H9 (cell line): ENCODE measurements around the gene PSMG2. TPM values are rescaled to one million over a fixed set of nuclear protein-coding genes. Genes with fewer than 3 reads are reported as not detected.

Source experiments
- DNase-seq: peaks from one replicate; pipeline ENCODE4 v3.0.0-alpha.2; 2017
- H2AFZ ChIP-seq: one replicate; pipeline ENCODE4 v1.6.1; 2013; ENCODE audit warnings: mild to moderate bottlenecking, low read length, control low read depth, moderate library complexity
- H2AK5ac ChIP-seq: 2 replicates; pipeline ENCODE4 v1.6.1; 2013; ENCODE audit warnings: low read length, control low read depth, mixed read lengths; ENCODE audit not compliant: insufficient read length
- H2BK120ac ChIP-seq: one replicate; pipeline ENCODE4 v1.6.1; 2013; ENCODE audit warnings: low read depth, mild to moderate bottlenecking, low read length, control low read depth, inconsistent platforms; ENCODE audit not compliant: poor library complexity, severe bottlenecking
- H2BK12ac ChIP-seq: 2 replicates; pipeline ENCODE4 v1.6.1; 2013; ENCODE audit warnings: low read length, control low read depth, mixed read lengths, low read depth; ENCODE audit not compliant: insufficient read length
- H2BK15ac ChIP-seq: 2 replicates; pipeline ENCODE4 v1.6.1; 2013; ENCODE audit warnings: low read depth, low read length, control low read depth
- H2BK20ac ChIP-seq: one replicate; pipeline ENCODE4 v1.6.1; 2013; ENCODE audit warnings: low read depth, mild to moderate bottlenecking, low read length, control low read depth, inconsistent platforms; ENCODE audit not compliant: poor library complexity, severe bottlenecking
- H2BK5ac ChIP-seq: 2 replicates; pipeline ENCODE4 v1.6.1; 2013; ENCODE audit warnings: low read length, control low read depth, mixed read lengths; ENCODE audit not compliant: insufficient read length
- H3K14ac ChIP-seq: 2 replicates; pipeline ENCODE4 v1.6.1; 2013; ENCODE audit warnings: low read length, control low read depth; ENCODE audit not compliant: insufficient read depth
- H3K18ac ChIP-seq: 2 replicates; pipeline ENCODE4 v1.6.1; 2013; ENCODE audit warnings: low read depth, mild to moderate bottlenecking, mixed read lengths, low read length, control low read depth; ENCODE audit not compliant: insufficient read length
- H3K23ac ChIP-seq: 2 replicates; pipeline ENCODE4 v1.6.1; 2013; ENCODE audit warnings: low read length, control low read depth, mixed read lengths, low read depth; ENCODE audit not compliant: insufficient read length
- H3K23me2 ChIP-seq: 2 replicates; pipeline ENCODE4 v1.6.1; 2013; ENCODE audit warnings: low read depth, mild to moderate bottlenecking, mixed read lengths, low read length, control low read depth; ENCODE audit not compliant: insufficient read length, poor library complexity, severe bottlenecking
- H3K27ac ChIP-seq: 2 replicates; pipeline ENCODE4 v1.5.1; 2013; ENCODE audit warnings: low read length, control low read depth, mixed read lengths, low read depth; ENCODE audit not compliant: insufficient read length
- H3K27me3 ChIP-seq: 2 replicates; pipeline ENCODE4 v1.6.1; 2013; ENCODE audit warnings: low read length, control low read depth, inconsistent platforms; ENCODE audit not compliant: insufficient read depth
- H3K4ac ChIP-seq: 2 replicates; pipeline ENCODE4 v1.6.1; 2013; ENCODE audit warnings: low read depth, mild to moderate bottlenecking, control low read depth, inconsistent platforms, low read length, moderate library complexity
- H3K4me1 ChIP-seq: 2 replicates; pipeline ENCODE4 v1.6.1; 2013; ENCODE audit warnings: low read length, control low read depth, inconsistent platforms; ENCODE audit not compliant: insufficient read depth
- H3K4me2 ChIP-seq: 2 replicates; pipeline ENCODE4 v1.6.1; 2013; ENCODE audit warnings: low read length, control low read depth, mixed read lengths; ENCODE audit not compliant: insufficient read length, insufficient read depth
- H3K56ac ChIP-seq: 2 replicates; pipeline ENCODE4 v1.6.1; 2013; ENCODE audit warnings: low read depth, mild to moderate bottlenecking, mixed read lengths, low read length, control low read depth; ENCODE audit not compliant: insufficient read length
- H3K79me1 ChIP-seq: 2 replicates; pipeline ENCODE4 v1.6.1; 2013; ENCODE audit warnings: low read depth, mild to moderate bottlenecking, moderate library complexity, low read length, control low read depth, inconsistent platforms; ENCODE audit not compliant: insufficient read depth, poor library complexity, severe bottlenecking
- H3K79me2 ChIP-seq: 2 replicates; pipeline ENCODE4 v1.6.1; 2013; ENCODE audit warnings: low read length, control low read depth, inconsistent platforms; ENCODE audit not compliant: insufficient read depth
- H3K9ac ChIP-seq: 2 replicates; pipeline ENCODE4 v1.6.1; 2013; ENCODE audit warnings: low read length, control low read depth, mixed read lengths; ENCODE audit not compliant: insufficient read length; ENCODE audit errors: extremely low read depth
- H3K9me3 ChIP-seq: one replicate; pipeline ENCODE4 v1.6.1; 2013; ENCODE audit warnings: low read depth, low read length, inconsistent platforms; ENCODE audit not compliant: control insufficient read depth
- H3T11ph ChIP-seq: one replicate; pipeline ENCODE4 v1.6.1; 2013; ENCODE audit warnings: mild to moderate bottlenecking, low read length, control low read depth, inconsistent platforms
- H4K20me1 ChIP-seq: one replicate; pipeline ENCODE4 v1.6.1; 2013; ENCODE audit not compliant: control insufficient read depth, insufficient read length, insufficient read depth
- H4K5ac ChIP-seq: 2 replicates; pipeline ENCODE4 v1.6.1; 2013; ENCODE audit warnings: low read depth, mild to moderate bottlenecking, mixed read lengths, low read length, control low read depth; ENCODE audit not compliant: insufficient read length
- H4K8ac ChIP-seq: replicated peaks from 2 replicates; pipeline ENCODE4 v1.6.1; 2013; ENCODE audit warnings: low read length, control low read depth, mixed read lengths, low read depth; ENCODE audit not compliant: insufficient read length
- H4K91ac ChIP-seq: 2 replicates; pipeline ENCODE4 v1.6.1; 2013; ENCODE audit warnings: low read depth, mild to moderate bottlenecking, moderate library complexity, mixed read lengths, low read length, control low read depth; ENCODE audit not compliant: insufficient read length
- H3K27ac Mint-ChIP-seq, 3 experiments: 2 replicates in 2 of 3; 3 replicates in 1 of 3; pipeline ENCODE4 v1.8.0; 2020 to 2021; ENCODE audit warnings: mixed read lengths in 3 of 3, mild to moderate bottlenecking in 1 of 3, moderate library complexity in 1 of 3
- H3K27me3 Mint-ChIP-seq: 2 replicates; pipeline ENCODE4 v1.8.0; 2021; ENCODE audit warnings: low read depth, mild to moderate bottlenecking, moderate library complexity, mixed read lengths
- H3K36me3 Mint-ChIP-seq, 3 experiments: 2 replicates in 2 of 3; 3 replicates in 1 of 3; pipeline ENCODE4 v1.8.0; 2020 to 2021; ENCODE audit warnings: low read depth in 3 of 3, mixed read lengths in 3 of 3; ENCODE audit not compliant: insufficient read depth in 1 of 3
- H3K4me1 Mint-ChIP-seq, 2 experiments: 2 replicates each; pipeline ENCODE4 v1.8.0; 2020; ENCODE audit warnings: mixed read lengths in 2 of 2
- H3K4me3 Mint-ChIP-seq, 2 experiments: 2 replicates in 1 of 2; 3 replicates in 1 of 2; pipeline ENCODE4 v1.8.0; 2020 to 2021; ENCODE audit warnings: mild to moderate bottlenecking in 2 of 2, mixed read lengths in 2 of 2, moderate library complexity in 1 of 2
- H3K9me3 Mint-ChIP-seq, 2 experiments: 2 replicates in 1 of 2; 3 replicates in 1 of 2; pipeline ENCODE4 v1.8.0; 2020; ENCODE audit warnings: mild to moderate bottlenecking in 2 of 2, mixed read lengths in 2 of 2, moderate library complexity in 1 of 2
- WGBS: extraction: QIAGEN DNeasy Blood & Tissue Kit; methylation state at CpG from one replicate; pipeline ENCODE4 v1.1.7; 2013; ENCODE audit warnings: missing lambda C conversion rate, low lambda C conversion rate, mixed read lengths; ENCODE audit not compliant: insufficient read length; ENCODE audit errors: extremely low coverage; 5-methylcytosine and 5-hydroxymethylcytosine counted together
- total RNA-seq: library from RNA; stranded (reverse); gene quantifications from 2 replicates; pipeline ENCODE4 v1.2.1, GENCODE V29; 2021
- TF ChIP-seq, protein P1 (sequence below): fragments of 200-600 bp; sonication (generic); conservative IDR thresholded peaks from 3 replicates; pipeline ENCODE4 v1.8.0; 2021; ENCODE audit warnings: antibody characterized with exemption, mild to moderate bottlenecking

PSMG2 gene
- total RNA-seq, 1 experiment from 2014 or later, result 72.2 TPM

DNA sequence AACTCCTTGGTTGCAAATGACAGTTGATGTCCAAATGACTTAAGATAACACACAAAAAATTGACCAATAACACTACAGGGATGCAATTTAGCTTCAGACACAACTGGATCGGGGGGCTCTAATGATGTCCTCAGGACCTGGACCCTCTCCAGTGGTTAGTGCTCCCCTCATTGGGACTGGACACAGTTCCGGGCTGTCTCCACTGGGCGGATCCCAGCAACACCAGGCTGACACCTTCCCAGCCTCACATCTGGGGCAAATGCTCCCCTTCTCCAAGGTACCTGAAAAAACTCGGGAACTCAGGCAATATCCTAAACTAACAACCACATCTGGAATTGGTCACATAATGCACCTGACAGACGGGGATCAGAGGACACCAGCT, 48.7 kb downstream of the PSMG2 start:
- no peak overlapping the region for H2BK12ac ChIP-seq
- TF ChIP-seq, protein P1, sequence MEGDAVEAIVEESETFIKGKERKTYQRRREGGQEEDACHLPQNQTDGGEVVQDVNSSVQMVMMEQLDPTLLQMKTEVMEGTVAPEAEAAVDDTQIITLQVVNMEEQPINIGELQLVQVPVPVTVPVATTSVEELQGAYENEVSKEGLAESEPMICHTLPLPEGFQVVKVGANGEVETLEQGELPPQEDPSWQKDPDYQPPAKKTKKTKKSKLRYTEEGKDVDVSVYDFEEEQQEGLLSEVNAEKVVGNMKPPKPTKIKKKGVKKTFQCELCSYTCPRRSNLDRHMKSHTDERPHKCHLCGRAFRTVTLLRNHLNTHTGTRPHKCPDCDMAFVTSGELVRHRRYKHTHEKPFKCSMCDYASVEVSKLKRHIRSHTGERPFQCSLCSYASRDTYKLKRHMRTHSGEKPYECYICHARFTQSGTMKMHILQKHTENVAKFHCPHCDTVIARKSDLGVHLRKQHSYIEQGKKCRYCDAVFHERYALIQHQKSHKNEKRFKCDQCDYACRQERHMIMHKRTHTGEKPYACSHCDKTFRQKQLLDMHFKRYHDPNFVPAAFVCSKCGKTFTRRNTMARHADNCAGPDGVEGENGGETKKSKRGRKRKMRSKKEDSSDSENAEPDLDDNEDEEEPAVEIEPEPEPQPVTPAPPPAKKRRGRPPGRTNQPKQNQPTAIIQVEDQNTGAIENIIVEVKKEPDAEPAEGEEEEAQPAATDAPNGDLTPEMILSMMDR, result no peak
- H3K23me2 ChIP-seq, result no peaks in the 10 kb centered on the region
- H3K27me3 ChIP-seq, result no peaks in the 10 kb centered on the region
- no peak overlapping the region for H3K27ac Mint-ChIP-seq
- no peak overlapping the region for H2BK20ac ChIP-seq
- no peaks in the 10 kb centered on the region for H3K4me1 Mint-ChIP-seq
- no peaks in the 10 kb centered on the region for H3K9me3 ChIP-seq
- no peak overlapping the region for H3K9ac ChIP-seq
- no peaks in the 10 kb centered on the region for H3K4me1 ChIP-seq
- no peak overlapping the region for H3K18ac ChIP-seq
- no peaks in the 10 kb centered on the region for H4K20me1 ChIP-seq
- no CpG with 5 or more reads among the region's 5 CpGs for WGBS
- no peak overlapping the region for H3K56ac ChIP-seq
- no peak overlapping the region for H2BK5ac ChIP-seq
- no peak overlapping the region for H2AK5ac ChIP-seq
- no peak overlapping the region for H4K5ac ChIP-seq
- H3K9me3 Mint-ChIP-seq, result no peaks in the 10 kb centered on the region
- H2BK120ac ChIP-seq, result no peak overlapping the region
- no peaks in the 10 kb centered on the region for H3K79me2 ChIP-seq
- H4K8ac ChIP-seq, result no peak overlapping the region
- no peak overlapping the region for H3K23ac ChIP-seq
- H3K4me2 ChIP-seq, result no peak overlapping the region
- H2AFZ ChIP-seq, result no peak overlapping the region
- no peaks in the 10 kb centered on the region for H3K27me3 Mint-ChIP-seq
- H3K27ac ChIP-seq, result no peak overlapping the region
- H3K79me1 ChIP-seq, result no peaks in the 10 kb centered on the region
- H3T11ph ChIP-seq, result no peak overlapping the region
- H4K91ac ChIP-seq, result no peak overlapping the region
- no peak for DNase-seq
- no peak overlapping the region for H3K4me3 Mint-ChIP-seq
- no peak overlapping the region for H3K14ac ChIP-seq
- no peak overlapping the region for H3K4ac ChIP-seq
- no peaks in the 10 kb centered on the region; a peak in 1 of 7 replicates for H3K36me3 Mint-ChIP-seq
- no peak overlapping the region for H2BK15ac ChIP-seq
